CD4-positive, alpha-beta T cell treated with Interleukin-17A for 4 hours (primary cell): Measurements from ENCODE around the gene DMRTA1.
"Not testable (repeated sequence)": the region's sequence is repeated elsewhere in the genome, so short reads cannot be mapped to it uniquely, and the experiment has no call there.

Source experiments
- DNase-seq: peaks from one replicate; pipeline ENCODE4 v3.0.0-alpha.2; 2020; ENCODE audit warnings: mixed read lengths

The DMRTA1 gene, protein sequence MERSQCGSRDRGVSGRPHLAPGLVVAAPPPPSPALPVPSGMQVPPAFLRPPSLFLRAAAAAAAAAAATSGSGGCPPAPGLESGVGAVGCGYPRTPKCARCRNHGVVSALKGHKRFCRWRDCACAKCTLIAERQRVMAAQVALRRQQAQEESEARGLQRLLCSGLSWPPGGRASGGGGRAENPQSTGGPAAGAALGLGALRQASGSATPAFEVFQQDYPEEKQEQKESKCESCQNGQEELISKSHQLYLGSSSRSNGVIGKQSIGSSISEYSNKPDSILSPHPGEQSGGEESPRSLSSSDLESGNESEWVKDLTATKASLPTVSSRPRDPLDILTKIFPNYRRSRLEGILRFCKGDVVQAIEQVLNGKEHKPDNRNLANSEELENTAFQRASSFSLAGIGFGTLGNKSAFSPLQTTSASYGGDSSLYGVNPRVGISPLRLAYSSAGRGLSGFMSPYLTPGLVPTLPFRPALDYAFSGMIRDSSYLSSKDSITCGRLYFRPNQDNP

GRCh38 chr9:22446589-22446949 lies at the start of gene DMRTA1:
Gene DMRTA1, plus strand, starts transcription at chr9:22446824. Its CDS starts 242 bp downstream, at chr9:22447066.
- DNase-seq = no peak

DNA sequence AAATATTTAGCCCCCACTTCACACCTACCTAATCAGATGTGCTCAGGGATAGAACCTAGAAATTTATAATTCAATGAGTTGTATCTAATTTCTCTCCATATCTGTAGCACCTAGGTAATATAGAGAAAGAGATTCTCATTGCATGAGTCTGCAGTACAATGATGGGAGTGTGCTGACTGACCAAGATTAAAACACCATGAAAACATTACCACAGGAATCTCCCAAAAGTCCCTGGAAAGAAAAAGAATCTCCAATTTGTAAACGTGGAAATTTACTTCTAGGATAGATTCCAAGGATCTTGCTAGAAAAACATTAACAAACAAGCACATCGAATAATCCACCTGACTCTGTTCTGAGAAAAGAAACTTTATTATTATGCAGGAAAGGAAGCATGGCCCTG lies 45.0 kb upstream of the DMRTA1 start:
- no peak for DNase-seq

DNA sequence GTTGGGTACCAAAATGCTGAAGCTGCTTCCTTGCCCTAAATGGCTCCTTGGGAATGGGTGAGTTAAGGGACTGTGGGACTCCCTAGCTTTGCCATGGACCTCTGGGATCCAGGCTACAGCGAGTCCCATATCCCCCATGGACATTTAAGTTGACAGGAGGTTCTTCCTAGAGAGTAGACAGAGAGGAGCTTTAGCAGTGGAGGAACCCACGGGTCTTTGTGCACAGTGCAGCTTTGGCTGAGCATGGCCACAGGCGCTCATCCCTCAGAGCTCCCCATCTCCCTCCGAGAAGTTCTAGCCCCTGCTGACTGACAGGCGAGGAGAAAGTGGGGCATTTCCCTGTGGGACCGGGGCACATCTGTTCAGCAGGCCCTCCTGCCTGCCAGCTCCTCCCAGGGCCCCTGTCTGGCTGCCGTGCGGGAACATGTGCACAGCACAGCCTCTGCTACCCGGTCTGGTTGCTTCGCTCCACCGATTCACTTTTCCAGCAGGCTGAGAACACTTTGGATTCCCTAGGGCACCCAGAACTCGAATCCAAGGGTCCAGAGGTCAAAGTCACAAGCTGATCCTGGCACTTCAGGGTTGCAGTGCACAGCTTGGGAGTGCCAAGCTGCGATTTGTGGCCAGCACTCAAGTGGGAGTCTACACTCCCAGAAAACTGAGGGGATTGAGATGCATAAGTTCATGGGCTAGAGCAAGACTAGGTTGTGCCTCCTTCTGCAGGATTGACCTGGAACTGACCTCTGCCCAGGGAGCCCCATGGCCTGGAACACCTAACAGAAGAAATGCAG lies 40.6 kb upstream of the DMRTA1 start:
- DNase-seq = no peak

DNA sequence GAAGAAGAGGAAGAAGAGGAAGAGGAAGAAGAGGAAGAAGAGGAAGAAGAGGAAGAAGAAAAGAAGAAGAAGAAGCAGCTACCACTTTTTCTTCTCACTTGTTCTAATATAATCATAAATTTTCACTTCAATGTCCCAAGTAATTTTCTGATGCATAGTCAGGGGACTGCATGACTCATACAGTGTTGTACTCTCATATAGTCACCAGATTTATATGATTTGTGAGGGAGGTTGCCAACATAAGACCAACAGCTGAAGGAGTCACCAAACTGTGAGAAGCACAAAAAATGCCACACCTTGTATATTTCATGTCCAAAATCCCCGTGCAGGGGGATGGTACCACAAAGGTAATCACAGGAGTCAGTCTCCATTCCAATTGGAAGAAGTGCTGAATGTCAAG lies 32.7 kb upstream of the DMRTA1 start:
- DNase-seq = no peak

DNA sequence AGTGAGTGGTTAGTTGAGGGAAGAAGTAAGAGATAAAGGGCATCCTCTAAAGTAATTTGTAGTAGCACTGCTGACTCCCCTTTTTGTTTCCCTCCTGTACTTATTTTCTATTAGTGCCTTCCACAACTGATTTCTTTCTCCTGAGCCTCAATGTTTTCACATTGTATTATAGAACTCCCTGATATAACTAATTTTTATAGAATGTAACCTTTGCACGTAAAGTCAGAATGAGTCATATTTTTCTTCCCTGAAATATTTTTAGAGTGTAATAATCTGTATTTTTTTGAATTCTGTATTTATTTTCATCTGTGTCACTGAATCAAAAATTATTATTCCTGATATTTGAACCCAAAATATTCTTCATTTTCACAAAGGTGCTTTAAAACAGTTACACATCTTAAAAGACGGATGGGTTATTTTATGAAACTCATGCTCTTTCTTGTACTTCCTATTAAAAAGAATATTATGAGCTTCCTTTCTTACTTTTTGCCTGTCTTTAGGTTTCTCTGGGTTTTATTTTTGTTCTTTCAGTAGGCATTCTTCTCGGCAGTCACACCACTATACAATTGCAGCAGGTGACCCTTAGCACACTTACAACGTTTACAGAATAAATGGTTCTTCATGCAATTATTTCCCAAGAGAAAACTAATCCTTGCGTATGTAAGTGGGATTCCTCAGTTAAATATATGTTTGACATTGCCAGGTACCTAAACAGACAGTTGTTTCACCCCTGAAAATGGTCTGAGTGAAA lies 30.5 kb upstream of the DMRTA1 start:
- DNase-seq = no peak

GRCh38 chr9:22416692-22417060 lies 29.9 kb upstream of the DMRTA1 start:
- DNase-seq = no peak

DNA sequence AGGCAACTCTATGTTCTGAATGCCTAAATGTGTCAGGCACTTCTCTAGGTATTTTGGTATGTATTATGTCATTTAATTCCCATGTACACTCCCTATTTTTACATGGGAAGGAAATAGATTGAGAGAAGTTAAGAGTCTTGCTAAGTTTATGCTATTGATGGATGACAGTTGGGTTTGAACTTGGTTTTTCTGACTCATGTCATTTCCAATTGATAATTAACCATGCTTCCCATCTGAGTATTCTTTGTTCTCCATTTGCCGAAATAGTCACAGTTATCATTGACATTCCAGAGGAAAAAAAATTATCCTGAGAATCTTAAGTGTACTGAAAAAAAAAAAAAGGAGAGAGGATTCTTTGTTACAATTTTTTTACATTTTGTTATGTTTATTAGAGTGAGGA lies 23.1 kb upstream of the DMRTA1 start:
- DNase-seq = no peak

- no peak for DNase-seq
These were observed 22.0 kb upstream of the DMRTA1 start for GRCh38 chr9:22424616-22425015.

- no peak for DNase-seq
These were observed 21.1 kb upstream of the DMRTA1 start for GRCh38 chr9:22425551-22425950.

- DNase-seq = no peak
These were observed 19.3 kb upstream of the DMRTA1 start for GRCh38 chr9:22427226-22427880.

- no peak for DNase-seq
These were observed 12.9 kb upstream of the DMRTA1 start for GRCh38 chr9:22433691-22434090.

DNA sequence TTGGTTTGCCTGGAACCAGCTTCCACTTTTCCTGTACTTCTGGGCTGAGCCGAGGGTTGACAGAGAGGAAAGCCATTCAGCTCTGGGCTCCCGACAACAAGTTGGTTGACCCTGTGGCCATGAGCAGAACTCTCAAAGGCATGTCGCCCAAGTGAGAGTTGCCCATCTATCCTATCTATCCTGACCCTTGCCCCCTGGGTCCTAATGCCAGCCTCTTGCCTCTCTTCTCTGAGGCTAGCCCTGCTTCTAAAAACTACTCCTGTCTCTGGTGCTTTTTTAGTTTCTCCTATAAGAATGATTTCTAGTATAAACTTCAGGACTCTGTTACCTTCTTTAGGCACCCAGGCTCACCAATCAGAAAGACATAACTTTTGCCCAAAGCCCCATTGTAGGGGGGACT lies 11.4 kb upstream of the DMRTA1 start:
- not testable (repeated sequence) for DNase-seq

DNA sequence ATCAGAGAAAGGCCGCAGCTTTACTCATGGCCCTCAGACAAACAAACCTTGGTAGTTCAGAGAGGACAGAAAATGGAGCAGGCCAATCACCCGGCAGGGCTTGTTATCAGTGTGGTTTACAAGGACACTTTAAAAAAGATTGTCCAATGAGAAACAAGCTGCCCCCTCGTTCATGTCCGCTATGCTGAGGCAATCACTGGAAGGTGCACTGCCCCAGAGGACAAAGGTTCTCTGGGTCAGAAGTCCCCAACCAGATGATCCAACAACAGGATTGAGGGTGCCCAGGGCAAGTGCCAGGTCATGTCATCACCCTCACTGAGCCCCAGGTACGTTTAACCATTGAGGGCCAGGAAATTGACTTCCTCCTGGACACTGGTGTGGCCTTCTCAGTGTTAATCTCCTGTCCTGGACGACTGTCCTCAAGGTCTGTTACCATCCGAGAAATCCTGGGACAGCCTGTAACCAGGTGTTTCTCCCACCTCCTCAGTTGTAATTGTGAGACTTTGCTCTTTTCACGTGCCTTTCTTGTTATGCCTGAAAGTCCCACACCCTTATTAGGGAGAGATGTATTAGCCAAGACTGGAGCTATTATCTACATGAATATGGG lies 9.1 kb upstream of the DMRTA1 start:
- not testable (repeated sequence) for DNase-seq

GRCh38 chr9:22440841-22441240 lies 5.8 kb upstream of the DMRTA1 start:
- no peak for DNase-seq

GRCh38 chr9:22446950-22447617 lies 460 bp downstream of the DMRTA1 start:
- peak; percentile 8 for DNase-seq

DNA sequence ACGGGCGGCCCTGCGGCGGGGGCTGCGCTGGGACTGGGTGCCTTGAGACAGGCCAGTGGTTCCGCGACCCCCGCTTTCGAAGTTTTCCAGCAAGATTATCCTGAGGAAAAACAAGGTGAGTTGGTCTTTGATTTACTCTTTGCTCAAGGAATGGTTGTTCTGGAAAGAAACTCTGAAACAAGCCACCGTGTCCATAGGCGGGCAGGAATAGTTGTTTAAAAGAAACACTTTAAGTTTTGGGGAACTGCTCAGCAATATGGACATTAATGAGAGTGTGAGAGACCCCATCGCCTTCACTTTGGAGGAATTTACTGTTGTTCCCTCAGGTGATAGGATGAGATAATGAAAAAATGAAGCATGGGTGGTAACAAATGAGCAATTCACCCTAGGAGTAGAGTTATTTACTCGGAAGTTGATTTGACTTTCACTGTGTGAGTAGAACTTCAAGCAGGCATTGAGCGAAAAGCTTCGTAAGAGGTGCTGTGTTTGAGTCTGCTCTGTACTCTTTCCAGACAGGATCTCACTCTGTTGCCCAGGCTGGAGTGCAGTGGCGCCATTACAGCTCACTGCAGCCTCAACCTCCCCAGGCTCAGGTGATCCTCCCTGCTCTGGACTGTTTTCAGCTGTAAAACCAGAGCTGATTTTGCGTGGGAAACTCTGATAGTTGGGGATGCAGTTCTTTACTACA lies 1.1 kb downstream of the DMRTA1 start:
- no peak for DNase-seq

DNA sequence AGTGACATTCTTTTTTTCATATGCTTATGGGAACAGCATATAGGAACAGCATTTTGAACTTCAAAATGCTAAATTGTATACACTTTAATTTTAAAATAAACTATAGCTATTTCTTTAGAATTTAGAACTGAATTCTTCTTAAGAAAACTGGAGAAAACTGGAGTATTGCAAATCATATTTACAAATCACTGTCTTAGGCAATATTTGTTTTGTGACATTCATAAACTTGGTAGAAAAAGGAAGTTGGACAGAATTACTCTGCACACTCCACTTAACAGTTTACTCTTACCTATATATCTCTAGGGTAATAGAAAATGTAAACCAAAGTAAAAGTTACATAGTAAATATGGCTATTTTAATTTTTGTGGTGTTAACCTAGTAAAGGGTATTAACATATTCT lies 3.1 kb downstream of the DMRTA1 start:
- no peak for DNase-seq

- DNase-seq = peak; percentile 35
These were observed 5.9 kb downstream of the DMRTA1 start for GRCh38 chr9:22452415-22453010.

DNA sequence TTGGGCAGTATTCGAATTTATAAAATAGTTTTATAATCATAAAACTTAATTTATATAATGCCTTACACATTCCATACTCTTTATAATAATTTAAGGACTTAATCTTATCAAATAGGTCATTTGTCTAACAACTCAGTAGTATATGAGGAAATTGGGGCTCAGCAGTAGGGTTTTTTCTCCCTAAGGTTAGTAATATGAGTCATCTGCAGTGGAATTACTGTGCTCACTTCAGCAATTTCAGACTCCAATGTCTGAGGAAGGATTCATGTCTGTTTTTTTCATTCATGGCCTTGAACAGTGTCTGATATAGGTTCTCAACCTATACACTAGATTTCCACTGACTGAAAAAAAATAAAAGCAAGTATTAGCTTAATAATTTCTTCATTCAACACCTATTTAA lies 7.4 kb downstream of the DMRTA1 start:
- DNase-seq = no peak

- DNase-seq = no peak
These were observed 8.6 kb downstream of the DMRTA1 start for GRCh38 chr9:22455181-22455580.

- DNase-seq = no peak
These were observed 10.8 kb downstream of the DMRTA1 start for GRCh38 chr9:22457448-22457847.
